ENCODE data around the gene SLC37A2.
"Not testable (repeated sequence)": the region's sequence is repeated elsewhere in the genome, so short reads cannot be mapped to it uniquely, and the experiment has no call there.

SLC37A2 gene

GRCh38 chr11:125085301-125086081 is 22.4 kb downstream of the SLC37A2 start:
- no peak for DNase-seq

DNA sequence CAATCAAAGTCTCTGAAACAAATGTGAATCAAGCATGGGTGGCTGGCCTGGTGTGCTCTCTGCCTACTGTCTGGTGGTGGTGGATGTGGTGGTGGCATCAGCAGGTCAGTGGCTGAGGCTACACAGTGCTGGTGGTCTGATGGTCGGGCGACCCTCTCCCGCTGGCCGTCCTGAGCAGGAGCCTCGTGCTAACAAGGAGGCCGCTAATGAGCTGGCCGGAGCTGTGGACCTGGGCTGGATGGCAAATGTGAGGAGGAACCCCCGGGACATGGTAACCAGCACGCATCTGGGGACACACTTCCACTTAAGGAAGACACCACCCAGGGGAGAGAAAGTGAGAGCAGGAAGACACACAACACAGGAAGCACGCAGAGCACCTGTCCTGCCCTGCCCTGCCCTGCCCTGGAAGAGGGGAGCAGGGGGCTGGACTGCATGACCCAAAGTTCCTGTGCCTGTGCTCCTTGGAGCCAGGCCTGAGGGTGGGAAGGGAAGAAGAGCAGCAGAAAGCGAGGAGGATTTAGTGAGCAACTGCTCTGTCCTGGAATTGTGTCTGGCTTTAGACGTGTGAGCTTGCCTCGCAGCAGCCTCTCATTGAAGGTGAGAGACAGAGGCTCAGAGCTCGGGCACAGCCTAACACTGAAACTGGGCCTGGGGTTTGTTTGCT is 23.7 kb downstream of the SLC37A2 start:
- DNase-seq = no peak

- DNase-seq = no peak
Measured at GRCh38 chr11:125088123-125088522, 25.0 kb downstream of the SLC37A2 start.

DNA sequence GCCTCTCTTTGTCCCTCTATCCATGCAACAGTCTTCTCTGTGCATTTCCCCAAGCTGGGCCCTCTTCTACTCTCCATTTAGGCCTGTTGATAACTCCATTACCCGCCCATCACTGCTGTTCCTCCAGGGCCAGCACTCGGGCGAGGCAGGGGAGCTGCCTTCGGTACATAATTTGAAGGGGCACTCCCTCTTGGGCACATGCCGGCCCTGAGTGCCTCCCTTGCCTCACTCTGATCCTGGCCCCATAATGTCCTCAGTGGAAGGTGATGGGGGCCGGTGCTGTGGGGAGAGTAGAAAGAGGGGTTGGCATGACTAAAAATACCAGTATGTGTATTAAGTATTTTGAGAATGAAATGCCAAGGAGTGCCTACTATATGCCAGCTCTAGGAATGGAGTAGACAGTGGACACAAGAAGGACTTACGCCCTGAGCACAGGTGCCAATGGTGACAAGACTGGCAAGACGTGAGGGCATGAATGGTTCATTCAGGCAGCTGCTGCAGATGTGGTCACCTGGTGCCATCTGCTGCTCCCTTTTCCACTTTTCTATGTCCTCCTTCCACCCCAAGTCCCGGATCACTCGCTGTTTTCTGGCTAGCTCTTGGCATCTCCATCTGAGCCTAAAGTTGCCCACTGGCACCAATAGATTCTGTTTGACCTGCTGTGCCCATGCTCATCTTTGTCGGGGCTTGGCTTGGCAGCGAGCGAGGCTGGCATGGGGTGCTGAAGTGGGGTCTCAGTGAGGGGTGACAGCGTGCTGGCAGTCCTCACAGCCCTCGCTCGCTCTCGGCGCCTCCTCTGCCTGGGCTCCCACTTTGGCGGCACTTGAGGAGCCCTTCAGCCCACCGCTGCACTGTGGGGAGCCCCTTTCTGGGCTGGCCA is 25.7 kb downstream of the SLC37A2 start:
- no peak for DNase-seq

- not testable (repeated sequence) for DNase-seq
Measured at GRCh38 chr11:125089481-125089880, 26.4 kb downstream of the SLC37A2 start.

DNA sequence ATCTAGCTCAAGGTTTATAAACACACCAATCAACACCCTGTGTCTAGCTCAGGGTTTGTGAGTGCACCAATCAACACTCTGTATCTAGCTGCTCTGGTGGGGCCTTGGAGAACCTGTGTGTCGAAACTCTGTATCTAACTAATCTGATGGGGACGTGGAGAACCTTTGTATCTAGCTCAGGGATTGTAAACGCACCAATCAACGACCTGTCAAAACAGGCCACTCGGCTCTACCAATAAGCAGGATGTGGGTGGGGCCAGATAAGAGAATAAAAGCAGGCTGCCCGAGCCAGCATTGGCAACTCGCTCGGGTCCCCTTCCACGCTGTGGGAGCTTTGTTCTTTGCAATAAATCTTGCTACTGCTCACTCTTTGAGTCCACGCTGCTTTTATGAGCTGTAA is 27.0 kb downstream of the SLC37A2 start:
- DNase-seq = not testable (repeated sequence)

GRCh38 chr11:125090816-125091215 is 27.7 kb downstream of the SLC37A2 start:
- no peak for DNase-seq

GRCh38 chr11:125091247-125091876 is 28.3 kb downstream of the SLC37A2 start:
- peak; percentile 2 for DNase-seq

- DNase-seq = no peak
Measured at GRCh38 chr11:125091877-125092664, 29.0 kb downstream of the SLC37A2 start.

DNA sequence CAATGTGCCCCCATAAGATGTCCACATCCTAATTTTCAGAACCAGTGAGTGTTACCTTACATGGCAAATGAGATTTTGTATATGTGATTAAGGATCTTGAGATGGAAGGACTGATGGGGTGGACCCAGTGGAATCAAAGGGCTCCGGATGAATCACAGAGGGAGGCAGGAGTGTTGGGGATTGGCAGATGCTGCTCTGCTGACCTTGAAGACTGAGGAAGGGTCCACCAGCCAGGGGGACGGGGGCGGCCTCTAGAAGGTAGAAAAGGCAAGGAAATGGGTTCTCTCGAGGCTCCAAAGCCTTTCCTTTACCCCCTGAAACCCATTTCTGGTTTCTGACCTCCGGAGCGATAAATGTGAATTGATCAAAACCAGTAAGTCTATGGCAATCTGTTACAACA is 29.6 kb downstream of the SLC37A2 start:
- DNase-seq = no peak

DNA sequence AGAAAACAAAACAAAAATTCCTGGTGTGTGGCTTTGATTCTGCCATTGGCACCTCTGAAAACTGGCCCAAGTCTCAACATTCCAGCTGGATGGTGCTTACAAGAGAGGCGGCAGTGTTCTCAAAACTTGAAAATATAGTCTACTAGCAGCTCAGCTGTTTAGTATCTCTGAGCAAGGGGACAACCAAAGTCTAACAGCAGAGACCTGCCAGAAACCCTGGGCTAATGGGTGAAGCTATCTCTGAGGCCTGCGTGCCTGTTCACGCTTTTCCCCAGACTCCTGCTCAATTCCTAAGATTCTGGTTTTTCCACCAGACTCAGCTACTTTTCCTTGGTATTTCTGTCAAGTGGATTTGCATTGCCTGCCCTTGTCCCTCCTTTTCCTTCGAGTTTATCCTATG is 30.4 kb downstream of the SLC37A2 start:
- DNase-seq = no peak

GRCh38 chr11:125094731-125095130 is 31.6 kb downstream of the SLC37A2 start:
- DNase-seq = no peak

DNA sequence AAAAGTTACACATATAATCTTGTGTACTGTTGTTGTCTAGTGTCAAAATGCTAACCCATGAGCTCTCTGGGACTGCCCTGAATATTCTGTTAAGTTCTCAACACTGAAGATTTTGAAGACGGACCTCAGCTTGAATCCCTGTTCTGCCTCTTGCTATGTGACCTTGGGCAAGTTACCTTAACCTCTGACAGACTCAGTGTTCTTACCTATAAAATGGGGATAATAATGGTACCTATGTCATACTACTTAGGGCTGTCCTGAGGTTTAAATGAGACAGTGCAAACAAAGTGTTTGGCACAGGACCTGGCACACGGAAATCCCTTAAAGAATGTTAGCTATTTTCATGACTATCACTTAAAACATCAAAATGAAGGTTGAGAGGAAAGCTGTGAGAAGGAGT is 37.0 kb downstream of the SLC37A2 start:
- DNase-seq = no peak

DNA sequence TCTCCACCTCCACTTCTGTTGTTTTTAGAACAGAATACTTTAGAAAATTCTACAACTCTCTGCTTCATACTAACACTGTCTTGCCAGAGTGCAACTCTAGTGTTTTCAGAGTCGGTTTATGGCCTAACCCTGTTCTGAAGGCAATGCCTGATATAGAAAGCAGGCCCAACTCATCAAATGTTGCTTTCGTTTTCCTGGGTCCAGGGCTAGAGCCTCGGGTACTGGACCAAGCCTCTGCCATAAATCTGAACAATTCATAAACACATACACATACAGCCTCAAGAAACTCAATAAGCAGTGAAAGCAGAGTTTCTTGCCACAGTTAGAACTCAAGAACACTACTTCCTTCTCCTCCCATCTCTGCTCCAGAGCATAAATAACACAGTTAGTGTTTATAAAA is 38.5 kb downstream of the SLC37A2 start:
- DNase-seq = no peak

- DNase-seq = no peak
Measured at GRCh38 chr11:125102025-125102424, 38.9 kb downstream of the SLC37A2 start.

DNA sequence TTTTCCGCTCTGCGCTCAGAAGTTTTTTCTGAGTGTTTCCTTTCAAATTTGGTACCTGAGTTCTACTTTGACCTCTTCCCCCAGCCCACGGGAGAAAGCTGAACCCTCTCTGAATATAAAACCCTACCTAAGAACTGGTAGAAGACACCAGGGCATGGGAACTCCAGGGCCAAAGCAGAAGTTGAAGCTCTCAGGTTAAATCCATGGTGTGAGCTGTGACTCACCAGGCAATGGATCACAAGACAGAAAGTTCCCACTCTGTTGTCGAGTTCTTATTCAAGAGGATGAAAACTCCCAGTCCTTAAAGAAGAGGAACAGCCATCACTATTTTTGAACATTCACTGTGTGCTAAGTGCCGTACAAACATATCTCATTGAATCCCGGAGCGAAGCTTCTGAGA is 39.4 kb downstream of the SLC37A2 start:
- no peak for DNase-seq

DNA sequence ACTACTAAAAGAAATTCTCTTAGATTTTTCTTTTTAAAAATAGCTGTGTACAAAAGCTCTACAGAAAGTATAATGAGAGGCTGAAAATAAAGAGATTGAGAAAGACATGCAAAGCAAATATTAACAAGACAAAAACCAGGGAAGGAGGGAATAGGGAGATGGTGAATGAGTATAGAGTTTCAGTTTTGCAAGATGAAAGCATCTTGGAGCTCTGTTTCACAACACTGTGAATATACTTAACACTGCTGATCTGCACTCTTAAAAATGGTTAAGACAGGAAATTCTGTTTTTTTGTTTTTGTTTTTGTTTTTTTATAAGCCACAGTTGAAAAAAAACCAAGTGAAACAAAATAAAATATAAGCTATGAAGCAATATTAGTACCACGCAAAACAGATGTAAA is 42.8 kb downstream of the SLC37A2 start:
- DNase-seq = no peak

- no peak for DNase-seq
Measured at GRCh38 chr11:125108469-125108868, 45.4 kb downstream of the SLC37A2 start.

DNA sequence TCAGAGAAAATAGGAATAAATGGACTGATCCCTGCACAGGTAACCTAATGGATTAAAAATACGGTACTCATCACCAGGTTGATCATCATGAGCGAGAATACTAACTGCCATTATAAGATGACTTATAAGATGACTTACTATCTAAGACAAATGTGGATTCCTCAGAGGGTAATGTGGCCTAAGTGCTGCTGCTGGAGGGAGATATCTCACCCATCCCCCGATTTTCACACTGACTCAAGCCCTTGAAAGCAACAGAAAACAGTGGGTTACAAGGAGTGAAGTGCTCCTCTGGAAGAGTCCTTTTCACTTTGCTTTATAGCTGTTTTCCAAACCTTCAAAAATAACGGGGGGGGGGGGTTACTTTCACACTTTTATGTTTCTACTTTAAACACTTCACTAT is 47.4 kb downstream of the SLC37A2 start:
- DNase-seq = no peak

DNA sequence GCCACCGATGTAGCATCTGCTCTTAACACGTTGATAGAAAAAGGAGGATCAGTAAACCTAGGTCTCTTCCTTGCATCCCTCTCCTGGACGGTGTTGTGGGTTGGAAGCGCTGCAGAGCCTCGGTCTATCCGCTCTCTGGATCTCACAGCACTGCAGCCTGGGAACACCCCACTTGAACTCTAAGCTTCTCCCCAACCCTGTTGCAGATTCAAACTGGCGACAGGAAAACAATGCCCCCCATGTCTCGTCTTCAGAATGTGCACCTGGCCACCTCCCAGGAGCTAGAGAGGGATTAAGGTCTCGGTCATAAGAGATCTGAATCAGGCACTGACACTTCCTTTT is 47.9 kb downstream of the SLC37A2 start:
- no peak for DNase-seq

GRCh38 chr11:125111343-125112207 is 48.5 kb downstream of the SLC37A2 start, which contains the start of gene TMEM218:
Gene TMEM218 (minus strand): TSS chr11:125111626. CDS start chr11:125102241, 9,385 bp downstream.
- peak; percentile 84 for DNase-seq

Measured in NCI-H2171 (cell line).